Loucy (cell line): Measurements from ENCODE around the gene ZSCAN2.

ENCODE experiments used
- CTCF ChIP-seq: fragments of 200-600 bp; sonication (generic); conservative IDR thresholded peaks from 2 replicates; pipeline ENCODE4 v1.5.1; 2014; ENCODE audit warnings: mild to moderate bottlenecking, antibody characterized with exemption, low read length
- EZH2phosphoT487 ChIP-seq: fragments of 200-600 bp; IDR thresholded peaks from 2 replicates; pipeline ENCODE4 v1.6.1; 2018; ENCODE audit warnings: antibody characterized with exemption, mild to moderate bottlenecking, moderate library complexity, borderline replicate concordance

- TF ChIP-seq CTCF (no peak), EZH2phosphoT487 (no peak)
Observed at GRCh38 chr15:84653910-84654688, 53.3 kb downstream of the ZSCAN2 start, which contains the start of gene WDR73.
